GM10847 (cell line): ENCODE measurements around the gene TLL2.

Source experiments
- POLR2A ChIP-seq: IDR thresholded peaks from 2 replicates; pipeline ENCODE4 v1.6.1; 2011; ENCODE audit not compliant: insufficient read length; ENCODE audit errors: extremely low read depth

The TLL2 gene

DNA sequence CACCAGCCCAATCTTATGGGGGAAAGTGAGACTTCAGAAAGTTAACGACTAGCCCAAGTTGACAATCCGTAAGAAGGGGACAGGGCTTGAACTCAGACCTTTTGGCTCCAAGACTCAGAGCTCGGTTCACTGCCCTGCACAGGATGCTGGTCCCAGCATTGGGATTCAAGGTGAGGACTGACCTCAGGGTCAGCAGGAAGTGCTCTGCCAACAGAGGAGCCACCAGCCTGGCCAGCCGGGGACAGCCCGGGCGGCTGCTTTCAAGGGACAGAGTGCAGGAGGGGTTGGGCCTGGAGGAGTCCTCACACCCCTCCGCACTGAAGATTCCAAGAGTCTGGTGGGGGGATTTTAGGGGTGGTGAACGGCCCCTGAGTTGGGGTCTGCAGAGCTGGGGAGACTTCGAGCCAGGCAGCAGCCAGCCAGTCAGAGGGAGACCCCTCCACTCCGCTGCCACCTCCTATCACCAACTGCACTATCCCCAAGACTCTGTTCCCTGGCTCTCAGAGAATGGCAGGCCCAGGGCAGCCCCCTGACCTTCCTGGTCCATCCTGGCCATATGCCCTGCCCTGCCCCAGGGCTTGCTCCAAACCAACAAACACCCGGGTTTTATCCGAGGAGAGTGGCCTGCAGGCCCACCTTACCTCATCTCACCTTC lies 19.7 kb downstream of the TLL2 start:
- no peak for TF ChIP-seq POLR2A

DNA sequence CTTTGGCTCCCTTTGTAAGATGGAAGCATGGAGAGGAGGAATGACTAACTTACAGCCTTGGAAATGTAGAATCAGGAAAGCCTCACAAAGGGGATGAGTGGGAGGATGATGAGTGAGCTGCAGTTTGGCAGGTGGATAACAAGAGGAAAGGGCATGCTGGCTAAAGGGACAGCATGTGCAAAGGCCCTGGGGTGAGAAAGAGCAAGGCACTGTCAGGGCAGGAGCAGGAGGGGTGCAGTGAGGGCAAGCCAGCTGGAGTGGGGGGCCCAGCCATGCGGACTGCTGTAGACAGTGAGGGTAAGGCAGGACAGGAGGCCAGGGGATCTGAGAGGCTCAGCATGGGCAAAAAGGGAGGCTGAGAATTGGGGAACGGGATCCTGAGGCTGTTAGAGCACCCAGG lies 20.5 kb downstream of the TLL2 start:
- TF ChIP-seq POLR2A = no peak

DNA sequence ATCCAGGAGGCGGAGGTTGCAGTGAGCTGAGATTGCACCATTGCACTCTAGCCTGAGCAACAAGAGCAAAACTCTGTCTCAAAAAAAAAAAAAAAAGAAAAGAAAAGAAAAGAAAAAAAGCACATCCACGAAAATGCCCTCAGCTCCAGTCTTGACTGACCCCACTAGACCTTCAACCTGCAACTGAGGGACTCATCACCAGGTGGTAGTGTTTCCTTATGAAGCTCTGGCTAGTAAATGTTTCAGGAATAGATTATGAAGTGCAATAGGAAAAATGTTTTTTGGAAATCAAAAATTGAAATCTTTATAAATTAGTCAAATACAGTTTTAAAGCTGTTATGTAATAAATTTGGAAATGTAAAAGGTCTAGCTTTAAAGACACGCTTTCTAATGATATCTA lies 22.4 kb downstream of the TLL2 start:
- TF ChIP-seq POLR2A = no peak

DNA sequence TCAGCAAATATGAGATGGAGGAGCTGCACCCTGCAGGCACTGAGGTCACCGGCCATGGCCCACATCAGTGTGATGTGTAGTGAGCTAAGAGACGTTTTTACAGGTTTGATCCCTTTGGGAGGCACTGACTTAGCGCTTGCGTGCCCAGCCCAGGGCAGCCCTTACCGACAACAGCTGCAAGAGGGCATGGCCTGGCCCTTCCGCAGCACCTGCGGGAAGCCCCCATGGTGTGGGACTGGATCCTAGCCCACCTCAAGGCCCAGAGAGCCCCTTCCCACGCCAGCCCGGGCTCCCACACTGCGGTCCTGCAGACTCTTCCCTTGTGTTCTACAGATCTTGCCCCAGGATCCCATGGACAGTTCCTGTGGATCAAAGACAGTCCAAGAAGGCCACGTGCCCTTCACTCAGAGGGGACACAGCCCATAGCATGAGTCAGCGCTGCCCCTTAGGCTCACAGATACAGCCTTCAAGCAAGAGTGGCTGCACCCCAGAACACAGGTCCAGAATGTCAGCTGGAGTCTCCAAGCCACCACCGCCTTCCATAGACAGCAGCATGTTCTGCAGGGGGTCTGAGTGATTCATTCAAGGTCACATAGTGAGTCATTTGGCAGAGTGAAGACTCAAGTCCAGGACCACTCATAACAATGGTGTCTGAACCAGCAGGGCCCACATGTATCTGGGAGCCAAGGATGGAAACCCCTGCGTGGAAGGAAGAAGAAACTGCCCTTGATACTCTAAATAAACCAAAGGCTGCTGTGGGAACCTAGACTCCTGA lies 25.4 kb downstream of the TLL2 start:
- no peak for TF ChIP-seq POLR2A

DNA sequence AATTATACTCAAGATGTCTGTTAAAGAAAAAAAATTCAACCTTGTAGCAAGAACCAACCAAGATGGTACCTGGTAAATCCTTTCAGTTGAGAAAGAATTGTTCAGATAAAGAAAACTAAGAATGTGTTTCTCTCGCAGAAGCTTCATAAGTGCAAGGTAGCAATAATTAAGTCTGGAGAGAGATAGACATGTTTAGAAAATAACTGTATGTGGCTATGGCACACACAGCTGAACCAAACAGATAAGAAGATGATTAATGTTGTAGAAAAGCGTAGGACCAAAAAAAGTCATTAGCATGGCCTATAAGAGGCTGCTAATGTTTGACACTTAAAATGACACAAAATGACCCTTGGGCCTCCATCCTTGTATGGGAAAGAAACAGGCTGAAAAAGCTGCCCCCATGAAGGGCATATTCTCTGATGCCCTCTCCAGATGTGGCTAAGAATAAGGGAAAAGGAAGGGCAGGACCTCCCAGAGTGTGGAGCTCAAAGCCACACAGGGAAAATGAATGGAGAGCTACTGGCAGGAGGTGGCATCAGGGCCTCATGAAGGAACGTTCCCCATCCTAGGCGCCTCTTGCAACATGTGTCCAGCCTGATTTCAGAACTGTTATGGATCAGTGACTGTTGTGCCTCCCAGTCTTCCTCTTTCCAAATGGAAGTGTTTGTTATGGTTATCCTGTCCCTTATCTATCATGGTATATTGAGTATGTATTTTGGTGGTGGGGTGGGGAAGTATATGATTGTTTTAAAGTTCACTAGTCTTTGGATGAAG lies 30.7 kb downstream of the TLL2 start:
- no peak for TF ChIP-seq POLR2A

DNA sequence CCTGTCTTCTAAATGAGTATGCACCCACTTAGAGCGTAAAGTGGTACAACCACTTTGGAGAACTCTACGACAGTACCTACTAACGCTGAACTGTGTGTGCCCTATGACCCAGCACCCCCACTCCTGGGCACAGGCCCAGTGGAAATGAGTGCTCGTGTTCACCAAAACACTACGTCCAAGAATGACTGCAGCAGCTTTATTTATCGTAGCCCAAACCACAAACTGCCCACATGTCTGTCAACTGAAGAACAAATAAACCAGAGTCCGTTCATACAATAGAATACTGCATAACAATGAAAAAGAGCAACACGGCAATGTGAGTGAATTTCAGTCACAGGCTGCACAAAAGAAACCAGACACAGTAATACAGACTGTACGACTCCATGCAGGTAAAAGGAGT lies 35.4 kb downstream of the TLL2 start:
- TF ChIP-seq POLR2A = no peak

DNA sequence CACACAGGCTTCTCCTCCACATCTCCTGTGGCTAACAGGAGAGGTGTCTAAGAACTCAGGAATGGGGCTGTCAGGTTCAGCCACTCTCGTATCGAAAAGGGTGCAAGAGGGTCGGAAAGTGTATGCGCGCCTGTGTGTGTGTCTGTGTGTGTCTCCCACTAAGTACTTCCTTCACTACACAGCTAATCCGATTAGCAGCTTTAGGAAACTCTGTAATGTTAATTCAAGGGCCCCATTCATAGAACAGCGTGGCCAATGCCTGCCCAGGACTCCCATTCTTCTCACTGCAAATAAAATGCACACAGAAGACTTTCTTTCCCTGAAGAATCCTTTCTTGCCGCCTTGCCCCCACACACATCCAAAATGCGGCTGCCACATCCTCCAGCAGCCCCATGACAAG lies 39.9 kb downstream of the TLL2 start:
- no peak for TF ChIP-seq POLR2A

DNA sequence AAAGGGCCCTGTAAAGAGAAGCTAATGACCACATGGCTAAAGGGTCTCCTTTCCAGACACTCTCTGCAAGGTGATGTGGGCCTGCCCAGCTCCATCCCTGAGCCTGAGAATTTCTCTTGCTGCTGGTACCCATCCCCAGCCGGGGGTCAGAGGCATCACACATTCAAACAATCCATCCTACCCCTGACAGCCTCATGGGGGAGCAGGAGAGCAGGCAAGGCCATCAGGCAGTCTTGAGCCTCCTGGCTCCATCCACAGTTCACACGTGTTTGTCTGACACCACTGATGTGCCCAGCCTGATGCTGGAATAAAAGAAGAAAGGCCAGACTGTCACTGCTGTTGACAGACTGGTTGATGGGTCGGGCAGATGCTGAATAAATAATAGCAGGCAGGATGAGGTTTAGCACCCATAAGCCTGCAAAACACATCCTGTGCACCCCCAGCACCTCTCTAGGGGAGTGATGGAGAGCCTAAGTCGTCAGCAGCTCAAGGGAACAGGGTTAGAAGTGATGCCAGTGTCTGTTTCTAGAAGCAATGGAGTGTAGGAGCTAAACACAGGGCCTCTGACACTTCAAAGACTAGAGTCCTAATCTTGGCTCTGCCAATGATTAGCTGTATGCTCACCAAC lies 43.5 kb downstream of the TLL2 start:
- TF ChIP-seq POLR2A = no peak

DNA sequence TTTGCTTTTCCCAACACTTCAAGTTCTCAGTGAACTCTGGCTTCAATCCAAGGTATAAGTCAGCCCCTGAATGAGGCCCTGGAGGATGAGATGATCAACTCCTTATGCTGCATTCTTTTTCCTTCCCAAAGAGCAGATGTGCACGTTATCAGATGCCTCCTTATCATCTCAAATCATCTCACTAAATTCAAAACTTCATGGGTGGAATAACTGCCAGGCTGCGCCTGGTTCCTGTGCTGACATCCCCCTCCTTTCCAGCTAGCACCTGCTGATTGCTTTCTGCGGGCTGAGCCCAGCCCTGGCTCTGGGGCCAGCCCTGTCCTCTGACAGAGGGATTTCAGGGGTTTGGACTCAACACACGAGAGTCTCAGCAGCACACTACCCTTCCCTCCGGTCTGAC lies 44.9 kb downstream of the TLL2 start:
- no peak for TF ChIP-seq POLR2A

DNA sequence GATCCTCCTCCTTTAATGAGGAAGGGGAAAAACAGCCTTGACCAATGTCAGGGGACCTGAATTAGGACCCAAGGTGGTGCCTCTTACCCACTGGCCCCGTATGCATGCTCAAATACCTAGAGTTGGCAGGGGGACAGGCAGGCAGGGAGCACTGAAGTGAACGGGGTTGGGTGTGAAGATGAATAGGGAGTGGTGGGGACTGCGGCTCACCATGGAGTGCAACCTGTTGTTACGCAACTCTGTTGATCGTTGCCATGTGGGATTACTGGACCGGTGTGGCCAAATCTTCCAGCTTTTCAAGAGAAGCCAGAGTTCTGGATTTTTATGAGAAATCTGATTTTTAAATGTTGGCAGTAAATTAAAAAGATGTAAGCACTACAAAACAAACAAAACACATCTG lies 48.1 kb downstream of the TLL2 start:
- no peak for TF ChIP-seq POLR2A

DNA sequence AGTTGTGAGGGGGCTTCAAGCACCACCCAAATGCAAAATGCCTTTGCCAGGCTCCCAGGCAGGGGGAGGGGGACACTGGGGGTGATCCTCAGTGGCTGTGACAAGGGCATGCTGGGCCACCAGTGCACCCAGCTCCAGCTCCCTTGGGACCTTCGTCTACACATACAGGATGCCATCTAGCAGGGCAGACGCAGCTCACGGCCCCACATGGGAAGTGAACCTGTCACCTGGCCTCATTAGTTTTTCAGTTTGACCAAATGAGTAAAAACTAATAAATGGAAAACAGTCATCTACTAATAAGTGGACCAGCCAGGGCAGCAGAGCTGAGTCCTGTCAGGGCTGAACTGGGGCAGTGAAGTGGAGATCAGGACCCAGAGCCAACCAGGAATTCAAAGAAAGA lies 50.2 kb downstream of the TLL2 start:
- TF ChIP-seq POLR2A = no peak

DNA sequence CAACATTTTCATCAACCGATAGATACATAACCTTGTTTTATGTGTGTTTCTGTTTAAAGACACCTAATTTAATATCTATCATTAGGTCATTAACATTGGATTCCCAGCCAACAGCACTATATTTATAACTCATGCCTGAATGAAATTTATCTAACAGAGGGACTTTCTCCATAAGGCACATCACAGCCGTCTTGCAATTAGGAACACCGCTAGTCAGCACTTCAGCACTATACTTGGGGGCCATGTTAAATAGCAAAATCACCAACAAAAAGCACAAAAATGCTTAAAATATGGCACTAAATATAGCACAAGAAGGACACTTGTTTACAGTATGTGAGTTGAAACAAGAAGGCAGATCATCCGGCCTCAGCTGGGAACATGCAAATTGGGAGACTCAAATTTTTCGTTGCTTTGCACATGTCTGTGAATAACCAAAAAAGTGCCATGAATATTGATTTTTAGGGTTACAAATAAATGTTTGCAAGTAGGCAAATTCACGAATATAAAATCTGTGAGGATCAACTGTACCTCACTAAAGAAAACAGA lies 51.0 kb downstream of the TLL2 start:
- no peak for TF ChIP-seq POLR2A

DNA sequence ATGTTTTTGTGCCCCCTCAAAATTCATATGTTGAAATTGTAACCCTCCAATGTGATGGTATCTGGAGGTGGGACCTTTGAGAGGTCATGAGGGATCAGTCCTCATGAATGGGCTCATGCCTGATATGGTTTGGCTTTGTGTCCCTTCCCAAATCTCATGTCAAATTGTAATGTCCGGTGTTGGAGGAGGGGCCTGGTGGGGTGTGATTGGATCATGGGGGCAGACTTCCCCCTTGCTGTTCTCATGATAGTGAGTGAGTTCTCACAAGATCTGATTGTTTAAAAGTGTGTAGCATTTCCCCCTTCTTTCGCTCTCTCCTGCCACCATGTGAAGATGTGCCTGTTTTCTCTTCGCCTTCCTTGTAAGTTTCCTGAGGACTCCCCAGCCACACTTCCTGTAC lies 53.4 kb downstream of the TLL2 start:
- TF ChIP-seq POLR2A = no peak

DNA sequence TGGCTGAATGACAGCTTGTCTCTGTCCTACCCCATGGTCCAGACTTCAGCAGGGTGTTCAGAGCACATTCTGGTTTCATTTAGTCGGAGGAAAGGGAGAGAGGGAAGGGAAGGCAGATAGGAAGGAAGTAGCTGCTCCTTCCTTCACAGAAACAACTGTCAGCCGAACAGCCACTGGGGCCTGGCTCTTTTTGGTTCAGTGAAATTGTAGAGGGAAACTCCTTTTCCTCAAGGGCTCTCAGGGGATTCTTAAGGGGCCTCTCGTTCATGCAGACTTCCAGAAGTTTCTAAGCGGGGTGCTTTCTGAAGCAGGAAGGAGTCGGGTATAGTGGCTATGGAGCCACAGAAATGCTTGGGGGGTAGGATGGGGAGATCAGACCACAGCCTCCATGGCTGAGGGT lies 56.4 kb downstream of the TLL2 start:
- TF ChIP-seq POLR2A = no peak

DNA sequence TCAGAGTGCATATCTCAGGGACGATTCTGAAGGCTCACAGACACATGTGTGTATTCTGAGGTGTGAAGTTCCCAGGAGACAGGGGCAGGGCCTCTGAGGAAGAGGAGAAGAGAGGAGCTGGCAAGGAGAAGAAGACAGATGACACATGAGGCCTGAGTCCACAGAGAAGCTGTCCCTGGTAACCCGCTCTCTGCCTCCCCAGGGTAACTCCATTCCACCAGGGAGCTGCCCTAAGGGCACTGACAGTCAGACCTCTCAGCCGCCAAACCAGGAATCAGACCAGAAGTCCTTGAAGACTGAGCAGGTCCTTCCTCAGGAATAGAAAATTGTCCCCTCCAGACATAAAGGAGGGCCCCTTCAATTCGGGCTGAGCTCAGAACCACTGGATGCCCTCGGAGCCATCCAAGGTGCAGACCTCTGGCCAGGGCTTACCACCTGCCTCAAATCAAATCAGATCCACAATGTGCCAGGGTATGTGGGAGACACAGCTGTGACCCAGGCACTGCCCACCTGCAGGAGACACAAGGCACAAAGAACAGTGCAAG lies 57.4 kb downstream of the TLL2 start:
- TF ChIP-seq POLR2A = no peak
